HepG2 (cell line): ENCODE measurements around the gene SPATC1L. TPM values are rescaled to one million over a fixed set of nuclear protein-coding genes. Genes with fewer than 3 reads are reported as not detected.
A peak's percentile ranks its signal among the peaks of the same experiment; 100 is the strongest.

Experiments
- ATAC-seq: fragments of 200-7000 bp; cut with Tn5 transposase; 3 replicates; pipeline ENCODE4 v1.9.1; 2020; ENCODE audit warnings: mild to moderate bottlenecking, moderate library complexity
- BruUV-seq: library from RNA; stranded (reverse); fragments of 400-500 nt; replicated peaks from 2 replicates; lab custom pipeline; 2021; lab: Mats Ljungman, UMichigan
- CTCF ChIA-PET: fragments of 300-600 bp; formaldehyde crosslinking; extraction: SDS; loops from one replicate; lab custom pipeline; 2021; ENCODE audit warnings: low total read pairs, inconsistent platforms, low intra/inter-chr PET ratio; lab: Yijun Ruan, JAX
- POLR2A ChIA-PET: fragments of 350-600 bp; sonication (Branson Sonifier 250); formaldehyde crosslinking; loops from one replicate; lab custom pipeline; 2020; ENCODE audit warnings: antibody characterized with exemption, inconsistent platforms; lab: Yijun Ruan, JAX
- DNase-seq: peaks from one replicate; pipeline ENCODE4 v3.0.0-alpha.2; 2015; ENCODE audit warnings: low spot score
- FAIRE-seq: peaks from 3 replicates; lab custom pipeline; 2011; peaks lifted over from hg19 to GRCh38; lab: Jason Lieb, UNC
- H2AFZ ChIP-seq: one replicate; pipeline ENCODE4 v1.6.1; 2011; ENCODE audit warnings: low read length, inconsistent platforms
- H3K27ac ChIP-seq: fragments of 300-600 bp; 3 replicates; pipeline ENCODE4 v1.8.0; 2011; ENCODE audit warnings: mixed run types, mild to moderate bottlenecking, mixed read lengths, low read length, inconsistent platforms; ENCODE audit not compliant: insufficient read depth; ENCODE audit errors: extremely low read length
- H3K27me3 ChIP-seq, 2 experiments: fragments of 200-600 bp in 1 of 2; 2 replicates in 1 of 2; 3 replicates in 1 of 2; pipeline versions ENCODE4 v1.6.0 to v1.8.0; 2011; ENCODE audit warnings: low read length in 2 of 2, mild to moderate bottlenecking in 2 of 2, moderate library complexity in 2 of 2, inconsistent platforms in 1 of 2; ENCODE audit not compliant: insufficient read depth in 2 of 2, control insufficient read depth in 1 of 2
- H3K36me3 ChIP-seq, 2 experiments: fragments of 200-600 bp in 1 of 2; replicated peaks in 1 of 2; 2 replicates in 1 of 2; 3 replicates in 1 of 2; pipeline versions ENCODE4 v1.5.1 to v1.8.0; 2011; ENCODE audit warnings: low read length in 2 of 2, inconsistent platforms in 1 of 2; ENCODE audit not compliant: insufficient read depth in 2 of 2, control insufficient read depth in 1 of 2
- H3K4me1 ChIP-seq: 2 replicates; pipeline ENCODE4 v1.5.1; 2012; ENCODE audit warnings: low read length, inconsistent platforms; ENCODE audit not compliant: insufficient read depth
- H3K4me2 ChIP-seq: 2 replicates; pipeline ENCODE4 v1.6.0; 2011; ENCODE audit warnings: low read depth, low read length, inconsistent platforms
- H3K4me3 ChIP-seq, 3 experiments: fragments of 200-600 bp in 1 of 3; sonication (generic), shearing (Covaris generic) in 1 of 3; replicated peaks in 1 of 3; 2 replicates each; pipeline ENCODE4 v1.5.1; 2011 to 2016; ENCODE audit warnings: low read length in 3 of 3, inconsistent platforms in 2 of 3, low read depth in 2 of 3, mild to moderate bottlenecking in 2 of 3, control low read depth in 1 of 3, mixed read lengths in 1 of 3; ENCODE audit not compliant: insufficient read depth in 1 of 3
- H3K79me2 ChIP-seq: one replicate; pipeline ENCODE4 v1.6.1; 2011; ENCODE audit warnings: low read length, inconsistent platforms; ENCODE audit not compliant: insufficient read depth
- H3K9ac ChIP-seq: 2 replicates; pipeline ENCODE4 v1.6.0; 2011; ENCODE audit warnings: mild to moderate bottlenecking, low read depth, low read length, inconsistent platforms; ENCODE audit not compliant: insufficient read depth
- H3K9me3 ChIP-seq: 2 replicates; pipeline ENCODE4 v1.5.1; 2012; ENCODE audit warnings: mild to moderate bottlenecking, low read length
- H4K20me1 ChIP-seq: 2 replicates; pipeline ENCODE4 v1.6.0; 2011; ENCODE audit warnings: inconsistent platforms, mild to moderate bottlenecking, low read length, moderate library complexity; ENCODE audit not compliant: insufficient read depth
- AKAP8 ChIP-seq: sonication (generic); formaldehyde crosslinking; IDR thresholded peaks from 2 replicates; pipeline ENCODE4 v1.5.1; 2020; ENCODE audit warnings: mild to moderate bottlenecking, missing genetic modification reagents
- GATAD2A ChIP-seq: IDR thresholded peaks from 2 replicates; pipeline ENCODE4 v1.6.1; 2016
- GFI1 ChIP-seq: sonication (generic); formaldehyde crosslinking; IDR thresholded peaks from 2 replicates; pipeline ENCODE4 v1.5.0; 2020; ENCODE audit warnings: missing genetic modification reagents, mild to moderate bottlenecking, borderline replicate concordance
- MATR3 ChIP-seq: sonication (generic); formaldehyde crosslinking; IDR thresholded peaks from 2 replicates; pipeline ENCODE4 v1.4.0; 2020; ENCODE audit warnings: missing genetic modification reagents
- PPARG ChIP-seq: conservative IDR thresholded peaks from 2 replicates; pipeline ENCODE4 v1.6.1; 2016; ENCODE audit warnings: missing biosample characterization, missing genetic modification reagents
- PRMT3 ChIP-seq: sonication (generic); formaldehyde crosslinking; IDR thresholded peaks from 2 replicates; pipeline ENCODE4 v1.8.1; 2022; ENCODE audit warnings: low read depth, mild to moderate bottlenecking, moderate library complexity, missing genetic modification reagents, borderline replicate concordance
- SMC3 ChIP-seq: IDR thresholded peaks from 2 replicates; pipeline ENCODE4 v1.6.1; 2011; ENCODE audit warnings: low read length, improper control_type of control experiment
- XBP1 ChIP-seq: sonication (generic); formaldehyde crosslinking; IDR thresholded peaks from 2 replicates; pipeline ENCODE4 v1.5.0; 2020; ENCODE audit warnings: missing genetic modification reagents
- ZBTB38 ChIP-seq: sonication (generic); formaldehyde crosslinking; IDR thresholded peaks from 2 replicates; pipeline ENCODE4 v1.5.1; 2020; ENCODE audit warnings: mild to moderate bottlenecking, missing genetic modification reagents
- ZFP36L2 ChIP-seq: sonication (generic); formaldehyde crosslinking; IDR thresholded peaks from 2 replicates; pipeline ENCODE4 v1.4.0; 2020; ENCODE audit warnings: missing genetic modification reagents
- ZMYM3 ChIP-seq: sonication (generic); formaldehyde crosslinking; IDR thresholded peaks from 2 replicates; pipeline ENCODE4 v1.5.1; 2020; ENCODE audit warnings: mild to moderate bottlenecking, missing genetic modification reagents
- ZNF205 ChIP-seq: IDR thresholded peaks from 2 replicates; pipeline ENCODE4 v1.6.1; 2018; ENCODE audit warnings: missing biosample characterization, missing genetic modification reagents
- ZNF34 ChIP-seq: sonication (generic); formaldehyde crosslinking; IDR thresholded peaks from 2 replicates; pipeline ENCODE4 v1.4.0; 2020; ENCODE audit warnings: mild to moderate bottlenecking, missing genetic modification reagents, borderline replicate concordance
- WGBS: methylation state at CpG from one replicate; pipeline ENCODE4 v1.1.6; 2017; ENCODE audit warnings: low lambda C conversion rate; 5-methylcytosine and 5-hydroxymethylcytosine counted together
- in situ Hi-C: cut with HindIII; loops from 2 replicates; pipeline ENCODE4 v1.10.0; 2017; ENCODE audit warnings: low pct_unique_long_range_greater_than_20kb; ENCODE audit not compliant: extremely low pct_ligation_motif_present
- intact Hi-C: fragments of 100-400 bp; cut with micrococcal nuclease; formaldehyde crosslinking; loops from one replicate; pipeline ENCODE4 v1.10.0; 2022; ENCODE audit not compliant: unreplicated experiment
- polyA plus RNA-seq, 8 experiments: library from polyadenylated mRNA; depleted of rRNA in 3 of 8; stranded (reverse) in 7 of 8; unstranded in 1 of 8; fragments of >200 nt; fragmentation: Illumina TruSeq in 4 of 8; extraction: Trizol in 4 of 8; gene quantifications; 2 replicates each; pipeline versions ENCODE4 v1.2.1 to v1.2.3, GENCODE V29; 2011 to 2016; ENCODE audit warnings: low read depth in 4 of 8, missing spikeins in 1 of 8, mixed read lengths in 1 of 8; ENCODE audit not compliant: insufficient read depth in 1 of 8
- total RNA-seq, 5 experiments: library from RNA; depleted of rRNA; stranded (reverse); fragments of >200 nt; fragmentation: Illumina TruSeq; extraction: Trizol; gene quantifications; 2 replicates each; pipeline ENCODE4 v1.2.3, GENCODE V29; 2016; ENCODE audit warnings: low read depth in 1 of 5
- TF ChIP-seq, protein P1 (sequence below): sonication (generic); formaldehyde crosslinking; IDR thresholded peaks from 2 replicates; pipeline ENCODE4 v1.5.0; 2020; ENCODE audit warnings: mild to moderate bottlenecking, missing genetic modification reagents, moderate library complexity
- TF ChIP-seq, protein P2 (sequence below): sonication (generic); formaldehyde crosslinking; IDR thresholded peaks from 2 replicates; pipeline ENCODE4 v1.5.0; 2020; ENCODE audit warnings: missing genetic modification reagents, mild to moderate bottlenecking, borderline replicate concordance
- TF ChIP-seq, protein P3 (sequence below): IDR thresholded peaks from 2 replicates; pipeline ENCODE4 v1.6.1; 2016; ENCODE audit warnings: low read depth, borderline replicate concordance
- TF ChIP-seq, protein P4 (sequence below): sonication (generic); formaldehyde crosslinking; IDR thresholded peaks from 2 replicates; pipeline ENCODE4 v1.4.0; 2020; ENCODE audit warnings: low read depth, missing genetic modification reagents

The SPATC1L gene
- total and polyA plus RNA-seq, 2 of the 13 experiments (the other 11 are each of a cell fraction or from before 2014, with no cell fraction given): 1.4 to 3.3 TPM

DNA sequence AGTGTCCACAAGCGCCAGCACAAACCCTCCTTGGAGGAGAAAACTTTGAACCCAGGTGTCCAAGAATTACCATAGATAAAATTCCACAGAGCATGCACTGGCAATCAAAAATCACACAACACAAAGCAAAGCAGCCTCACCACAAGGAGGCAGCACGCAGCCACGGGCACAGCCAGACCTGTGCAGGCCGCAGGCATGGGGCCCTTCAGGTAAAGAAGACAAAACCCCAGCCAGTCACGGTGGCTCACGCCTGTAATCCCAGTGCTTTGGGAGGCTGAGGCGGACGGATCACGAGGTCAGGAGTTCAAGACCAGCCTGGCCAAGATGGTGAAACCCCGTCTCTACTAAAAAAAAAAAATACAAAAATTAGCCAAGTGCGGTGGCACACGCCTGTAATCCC is 36.8 kb downstream of the SPATC1L start (continued):
- TF ChIP-seq, protein P1, sequence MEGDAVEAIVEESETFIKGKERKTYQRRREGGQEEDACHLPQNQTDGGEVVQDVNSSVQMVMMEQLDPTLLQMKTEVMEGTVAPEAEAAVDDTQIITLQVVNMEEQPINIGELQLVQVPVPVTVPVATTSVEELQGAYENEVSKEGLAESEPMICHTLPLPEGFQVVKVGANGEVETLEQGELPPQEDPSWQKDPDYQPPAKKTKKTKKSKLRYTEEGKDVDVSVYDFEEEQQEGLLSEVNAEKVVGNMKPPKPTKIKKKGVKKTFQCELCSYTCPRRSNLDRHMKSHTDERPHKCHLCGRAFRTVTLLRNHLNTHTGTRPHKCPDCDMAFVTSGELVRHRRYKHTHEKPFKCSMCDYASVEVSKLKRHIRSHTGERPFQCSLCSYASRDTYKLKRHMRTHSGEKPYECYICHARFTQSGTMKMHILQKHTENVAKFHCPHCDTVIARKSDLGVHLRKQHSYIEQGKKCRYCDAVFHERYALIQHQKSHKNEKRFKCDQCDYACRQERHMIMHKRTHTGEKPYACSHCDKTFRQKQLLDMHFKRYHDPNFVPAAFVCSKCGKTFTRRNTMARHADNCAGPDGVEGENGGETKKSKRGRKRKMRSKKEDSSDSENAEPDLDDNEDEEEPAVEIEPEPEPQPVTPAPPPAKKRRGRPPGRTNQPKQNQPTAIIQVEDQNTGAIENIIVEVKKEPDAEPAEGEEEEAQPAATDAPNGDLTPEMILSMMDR (CRISPR knock-in tag): peak; percentile 77
- TF ChIP-seq SMC3: peak; percentile 28; the same call in 1 of the 2 replicates
- TF ChIP-seq GATAD2A (CRISPR knock-in tag): 0 out of 2 replicates have a peak, but pooled peaks have one; percentile 22
- peak; percentile 24; the same call in 1 of the 2 replicates for TF ChIP-seq ZMYM3 (CRISPR knock-in tag)

DNA sequence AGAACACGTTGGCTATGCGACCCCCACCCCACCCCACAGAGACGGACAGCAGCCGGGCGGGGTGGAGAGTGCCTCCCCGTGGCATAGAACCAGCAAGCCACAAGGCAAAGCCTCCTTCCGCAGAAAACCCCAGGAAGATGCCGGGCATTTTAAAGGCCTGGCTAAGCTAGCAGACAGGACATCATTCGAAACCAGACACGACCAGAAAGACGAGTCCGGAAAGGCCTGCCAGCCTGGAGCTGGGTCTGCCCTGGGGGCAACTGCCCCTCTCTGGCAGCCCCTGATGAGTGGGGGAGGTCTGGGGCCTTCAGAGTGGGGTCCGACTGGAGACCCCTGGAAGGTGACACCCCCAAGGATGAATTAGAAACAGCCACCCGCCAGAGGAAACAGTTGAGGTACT is 37.4 kb downstream of the SPATC1L start:
- H3K9me3 ChIP-seq: no peaks in the 10 kb centered on the region
- peaks cover 48% of the 10 kb centered on the region for H3K4me1 ChIP-seq
- intact Hi-C loops: loop anchor here (5.0 kb wide), 2 partner anchors 175 kb away; partner anchors contain the start of genes C21orf58 and PCNT
- H2AFZ ChIP-seq: no peak overlapping the region
- 0 out of 2 replicates have a peak, but pooled peaks cover 5% of the 10 kb centered on the region for H4K20me1 ChIP-seq
- H3K4me3 ChIP-seq: no peak overlapping the region
- FAIRE-seq (no peak), DNase-seq (no peak), ATAC-seq (no peak)
- POLR2A ChIA-PET: no interaction called here
- CTCF ChIA-PET: interaction anchor here (0.8 kb wide), 1 partner anchor 179 kb away, joined by 5 read pairs; a partner anchor contains a TSS
- in situ Hi-C loops: no loop called here
- peaks cover 8 to 28% of the 10 kb centered on the region in 2 experiments; a peak in 4 of 5 replicates for H3K36me3 ChIP-seq
- H3K27me3 ChIP-seq: no peaks in the 10 kb centered on the region
- H3K4me2 ChIP-seq: no peak overlapping the region
- H3K9ac ChIP-seq: no peak overlapping the region
- BruUV-seq: no TSS peak
- no peaks in the 10 kb centered on the region for H3K79me2 ChIP-seq
- no peak overlapping the region for H3K27ac ChIP-seq
- 97% methylated on average over 14 of the region's 14 CpGs for WGBS
- TF ChIP-seq ZNF34 (CRISPR knock-in tag) (no peak), XBP1 (CRISPR knock-in tag) (no peak), ZBTB38 (CRISPR knock-in tag) (no peak), ZFP36L2 (no peak), PPARG (CRISPR knock-in tag) (no peak), ZNF205 (CRISPR knock-in tag) (no peak), MATR3 (CRISPR knock-in tag) (no peak), PRMT3 (CRISPR knock-in tag) (no peak), GFI1 (CRISPR knock-in tag) (no peak), AKAP8 (no peak)
- TF ChIP-seq, protein P2, sequence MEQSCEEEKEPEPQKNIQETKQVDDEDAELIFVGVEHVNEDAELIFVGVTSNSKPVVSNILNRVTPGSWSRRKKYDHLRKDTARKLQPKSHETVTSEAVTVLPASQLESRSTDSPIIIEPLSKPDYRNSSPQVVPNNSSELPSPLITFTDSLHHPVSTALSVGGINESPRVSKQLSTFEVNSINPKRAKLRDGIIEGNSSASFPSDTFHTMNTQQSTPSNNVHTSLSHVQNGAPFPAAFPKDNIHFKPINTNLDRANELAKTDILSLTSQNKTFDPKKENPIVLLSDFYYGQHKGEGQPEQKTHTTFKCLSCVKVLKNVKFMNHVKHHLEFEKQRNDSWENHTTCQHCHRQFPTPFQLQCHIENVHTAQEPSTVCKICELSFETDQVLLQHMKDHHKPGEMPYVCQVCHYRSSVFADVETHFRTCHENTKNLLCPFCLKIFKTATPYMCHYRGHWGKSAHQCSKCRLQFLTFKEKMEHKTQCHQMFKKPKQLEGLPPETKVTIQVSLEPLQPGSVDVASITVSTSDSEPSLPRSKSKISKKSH (CRISPR knock-in tag): no peak
- TF ChIP-seq, protein P3, sequence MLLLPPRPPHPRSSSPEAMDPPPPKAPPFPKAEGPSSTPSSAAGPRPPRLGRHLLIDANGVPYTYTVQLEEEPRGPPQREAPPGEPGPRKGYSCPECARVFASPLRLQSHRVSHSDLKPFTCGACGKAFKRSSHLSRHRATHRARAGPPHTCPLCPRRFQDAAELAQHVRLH (CRISPR knock-in tag): no peak
- TF ChIP-seq, protein P4, sequence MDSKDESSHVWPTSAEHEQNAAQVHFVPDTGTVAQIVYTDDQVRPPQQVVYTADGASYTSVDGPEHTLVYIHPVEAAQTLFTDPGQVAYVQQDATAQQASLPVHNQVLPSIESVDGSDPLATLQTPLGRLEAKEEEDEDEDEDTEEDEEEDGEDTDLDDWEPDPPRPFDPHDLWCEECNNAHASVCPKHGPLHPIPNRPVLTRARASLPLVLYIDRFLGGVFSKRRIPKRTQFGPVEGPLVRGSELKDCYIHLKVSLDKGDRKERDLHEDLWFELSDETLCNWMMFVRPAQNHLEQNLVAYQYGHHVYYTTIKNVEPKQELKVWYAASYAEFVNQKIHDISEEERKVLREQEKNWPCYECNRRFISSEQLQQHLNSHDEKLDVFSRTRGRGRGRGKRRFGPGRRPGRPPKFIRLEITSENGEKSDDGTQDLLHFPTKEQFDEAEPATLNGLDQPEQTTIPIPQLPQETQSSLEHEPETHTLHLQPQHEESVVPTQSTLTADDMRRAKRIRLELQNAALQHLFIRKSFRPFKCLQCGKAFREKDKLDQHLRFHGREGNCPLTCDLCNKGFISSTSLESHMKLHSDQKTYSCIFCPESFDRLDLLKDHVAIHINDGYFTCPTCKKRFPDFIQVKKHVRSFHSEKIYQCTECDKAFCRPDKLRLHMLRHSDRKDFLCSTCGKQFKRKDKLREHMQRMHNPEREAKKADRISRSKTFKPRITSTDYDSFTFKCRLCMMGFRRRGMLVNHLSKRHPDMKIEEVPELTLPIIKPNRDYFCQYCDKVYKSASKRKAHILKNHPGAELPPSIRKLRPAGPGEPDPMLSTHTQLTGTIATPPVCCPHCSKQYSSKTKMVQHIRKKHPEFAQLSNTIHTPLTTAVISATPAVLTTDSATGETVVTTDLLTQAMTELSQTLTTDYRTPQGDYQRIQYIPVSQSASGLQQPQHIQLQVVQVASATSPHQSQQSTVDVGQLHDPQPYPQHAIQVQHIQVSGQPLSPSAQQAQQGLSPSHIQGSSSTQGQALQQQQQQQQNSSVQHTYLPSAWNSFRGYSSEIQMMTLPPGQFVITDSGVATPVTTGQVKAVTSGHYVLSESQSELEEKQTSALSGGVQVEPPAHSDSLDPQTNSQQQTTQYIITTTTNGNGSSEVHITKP (CRISPR knock-in tag): no peak
